Activated T-cell treated with anti-CD3 and anti-CD28 coated beads for 1 hour (primary cell): ENCODE results near the gene IFT81.

Experiments
- DNase-seq: peaks from one replicate; pipeline ENCODE4 v3.0.0-alpha.2; 2020; ENCODE audit warnings: low read depth

Gene IFT81

GRCh38 chr12:110159671-110160245 is 35.6 kb downstream of the IFT81 start:
- no peak for DNase-seq

- no peak for DNase-seq
These were observed 41.5 kb downstream of the IFT81 start for GRCh38 chr12:110165540-110166159.

GRCh38 chr12:110168732-110169455 is 44.7 kb downstream of the IFT81 start:
- DNase-seq, result no peak

- no peak for DNase-seq
These were observed 46.5 kb downstream of the IFT81 start for GRCh38 chr12:110170535-110171185.

- DNase-seq, result no peak
These were observed 47.0 kb downstream of the IFT81 start for GRCh38 chr12:110171186-110171538.

GRCh38 chr12:110171636-110172035 is 47.5 kb downstream of the IFT81 start:
- no peak for DNase-seq

GRCh38 chr12:110174373-110174996 is 50.3 kb downstream of the IFT81 start:
- DNase-seq, result no peak

GRCh38 chr12:110175201-110175600 is 51.0 kb downstream of the IFT81 start:
- no peak for DNase-seq

- DNase-seq, result no peak
These were observed 52.6 kb downstream of the IFT81 start for GRCh38 chr12:110176745-110177144.

GRCh38 chr12:110179291-110179690 is 55.1 kb downstream of the IFT81 start:
- DNase-seq, result no peak

- no peak for DNase-seq
These were observed 56.4 kb downstream of the IFT81 start for GRCh38 chr12:110180591-110181005.

GRCh38 chr12:110182281-110182680 is 58.1 kb downstream of the IFT81 start:
- no peak for DNase-seq

GRCh38 chr12:110183386-110183785 is 59.2 kb downstream of the IFT81 start:
- DNase-seq, result no peak

- no peak for DNase-seq
These were observed 61.5 kb downstream of the IFT81 start for GRCh38 chr12:110185626-110186025.

GRCh38 chr12:110186059-110186458 is 61.9 kb downstream of the IFT81 start:
- no peak for DNase-seq

GRCh38 chr12:110193196-110193595 is 69.0 kb downstream of the IFT81 start:
- no peak for DNase-seq

GRCh38 chr12:110197003-110197402 is 72.8 kb downstream of the IFT81 start:
- no peak for DNase-seq

- no peak for DNase-seq
These were observed 74.2 kb downstream of the IFT81 start for GRCh38 chr12:110198386-110198785.

GRCh38 chr12:110199339-110200123 is 75.4 kb downstream of the IFT81 start:
- no peak for DNase-seq

- DNase-seq, result no peak
These were observed 75.9 kb downstream of the IFT81 start for GRCh38 chr12:110200124-110200417.

- no peak for DNase-seq
These were observed 77.8 kb downstream of the IFT81 start for GRCh38 chr12:110201995-110202394.

- DNase-seq, result no peak
These were observed 79.4 kb downstream of the IFT81 start for GRCh38 chr12:110203546-110203945.
